HTR-8/SVneo (cell line): ENCODE data around the gene TBCB.

Experiments
- DNase-seq: peaks from one replicate; pipeline ENCODE4 v3.0.0; 2011; ENCODE audit warnings: low spot score, mixed read lengths; ENCODE audit not compliant: insufficient read length
- FAIRE-seq: peaks from 2 replicates; lab custom pipeline; 2011; peaks lifted over from hg19 to GRCh38; lab: Jason Lieb, UNC

The TBCB gene

DNA sequence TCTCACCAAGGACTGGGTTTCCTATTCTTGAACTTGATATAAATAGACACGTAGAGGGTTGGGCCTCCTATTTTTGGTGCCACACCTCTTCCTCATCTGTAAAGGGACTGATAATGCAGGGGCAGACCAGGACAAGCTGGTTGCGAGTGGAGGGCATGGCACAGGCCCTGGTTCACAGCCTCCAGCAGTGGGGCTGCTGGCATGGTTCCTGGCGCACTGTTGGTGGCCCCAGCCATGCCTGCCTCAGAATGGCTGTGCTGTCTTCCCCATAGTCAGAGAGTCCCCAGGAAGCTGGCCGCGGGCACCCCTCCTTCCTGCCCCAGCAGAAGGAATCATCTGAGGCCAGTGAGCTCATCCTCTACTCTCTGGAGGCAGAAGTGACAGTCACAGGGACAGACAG is 14.8 kb upstream of the TBCB start:
- FAIRE-seq, result no peak
- DNase-seq, result no peak

- DNase-seq (no peak), FAIRE-seq (no peak)
These were observed 13.5 kb upstream of the TBCB start for GRCh38 chr19:36101550-36102327.

DNA sequence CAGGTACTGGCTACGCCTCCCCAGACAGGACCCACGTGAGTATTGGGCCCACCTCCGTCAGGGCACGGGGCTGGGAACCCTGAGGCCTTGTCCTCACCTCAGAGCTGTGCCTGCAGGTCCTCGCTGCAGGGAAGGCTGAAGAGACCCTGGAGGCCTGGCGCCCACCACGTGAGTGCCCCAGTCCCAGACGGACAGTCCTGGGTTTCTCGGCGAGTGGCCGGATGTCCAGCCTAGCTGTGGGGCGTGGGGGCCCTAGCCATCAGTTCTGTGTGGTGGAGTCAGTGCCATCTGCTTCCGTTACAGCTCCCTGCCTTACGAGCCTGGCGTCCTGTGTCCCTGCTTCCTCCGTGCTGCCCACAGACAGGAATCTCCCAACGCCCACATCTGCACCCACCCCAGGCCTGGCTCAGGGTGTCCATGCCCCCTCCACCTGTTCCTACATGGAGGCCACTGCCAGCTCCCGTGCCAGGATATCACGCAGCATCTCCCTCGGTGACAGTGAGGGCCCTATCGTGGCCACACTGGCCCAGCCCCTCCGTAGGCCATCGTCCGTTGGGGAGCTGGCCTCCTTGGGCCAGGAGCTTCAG is 12.1 kb upstream of the TBCB start:
- FAIRE-seq (no peak), DNase-seq (no peak)

GRCh38 chr19:36103842-36104552 is 11.3 kb upstream of the TBCB start:
- no peak for DNase-seq
- FAIRE-seq, result peak; percentile 33

- DNase-seq (no peak), FAIRE-seq (no peak)
These were observed 8.8 kb upstream of the TBCB start for GRCh38 chr19:36106441-36106840.

DNA sequence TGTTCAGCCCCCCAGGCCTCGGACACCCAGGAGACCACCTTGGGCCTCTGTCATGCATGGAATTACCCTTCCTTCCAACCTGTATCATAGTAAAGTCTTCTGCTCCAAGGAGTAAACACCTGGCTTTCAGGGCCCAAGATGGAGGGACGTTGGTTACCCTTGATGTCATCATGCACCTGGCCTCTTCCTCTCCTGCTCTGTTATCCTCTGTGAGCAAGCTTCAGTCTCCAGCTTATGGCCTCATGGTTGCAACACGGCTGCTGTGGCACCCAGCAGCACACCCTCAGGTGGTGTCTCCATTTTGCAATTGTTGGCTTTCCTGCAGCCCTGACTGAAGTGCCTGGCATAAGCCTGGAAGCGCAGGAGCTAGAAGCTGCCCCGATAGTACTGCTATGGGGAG is 8.3 kb upstream of the TBCB start:
- FAIRE-seq (no peak), DNase-seq (no peak)

GRCh38 chr19:36108684-36109083 is 6.6 kb upstream of the TBCB start:
- no peak for DNase-seq
- FAIRE-seq, result no peak

GRCh38 chr19:36110487-36111199 is 4.6 kb upstream of the TBCB start, which contains the start of gene OVOL3:
Gene OVOL3, plus strand, starts transcription at chr19:36111143. Its CDS starts 60 bp downstream, at chr19:36111203.
- FAIRE-seq, result no peak
- DNase-seq, result no peak

DNA sequence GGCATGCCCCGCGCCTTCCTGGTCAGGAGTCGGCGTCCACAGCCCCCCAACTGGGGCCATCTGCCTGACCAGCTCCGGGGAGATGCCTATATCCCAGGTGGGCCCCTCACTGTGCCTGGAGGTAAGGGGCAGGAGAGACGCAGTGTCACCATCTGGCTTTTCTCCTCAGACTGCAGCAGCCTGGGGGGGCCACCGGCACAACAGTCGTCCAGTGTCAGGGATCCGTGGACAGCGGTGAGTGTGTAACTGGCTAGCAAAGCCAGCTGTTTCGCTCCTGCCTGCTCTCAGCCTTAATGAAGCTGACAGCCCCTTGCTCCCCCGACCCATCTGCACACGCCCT is 4.1 kb upstream of the TBCB start:
- FAIRE-seq (no peak), DNase-seq (no peak)

DNA sequence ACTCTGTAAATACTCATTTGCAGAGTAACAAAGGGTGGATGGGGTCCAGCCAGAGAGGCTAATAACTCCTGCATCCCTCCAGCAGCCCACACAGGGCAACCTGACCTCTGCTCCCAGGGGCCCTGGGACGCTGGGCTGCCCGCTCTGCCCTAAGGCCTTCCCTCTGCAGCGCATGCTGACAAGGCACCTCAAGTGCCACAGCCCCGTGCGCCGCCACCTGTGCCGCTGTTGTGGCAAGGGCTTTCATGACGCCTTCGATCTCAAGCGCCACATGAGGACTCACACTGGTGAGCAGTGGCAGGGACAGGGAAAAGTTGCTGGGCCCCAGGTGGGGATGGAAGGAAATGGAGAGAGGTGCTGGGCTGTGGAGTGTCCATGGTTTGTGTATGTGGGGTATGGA is 2.6 kb upstream of the TBCB start:
- no peak for FAIRE-seq

DNA sequence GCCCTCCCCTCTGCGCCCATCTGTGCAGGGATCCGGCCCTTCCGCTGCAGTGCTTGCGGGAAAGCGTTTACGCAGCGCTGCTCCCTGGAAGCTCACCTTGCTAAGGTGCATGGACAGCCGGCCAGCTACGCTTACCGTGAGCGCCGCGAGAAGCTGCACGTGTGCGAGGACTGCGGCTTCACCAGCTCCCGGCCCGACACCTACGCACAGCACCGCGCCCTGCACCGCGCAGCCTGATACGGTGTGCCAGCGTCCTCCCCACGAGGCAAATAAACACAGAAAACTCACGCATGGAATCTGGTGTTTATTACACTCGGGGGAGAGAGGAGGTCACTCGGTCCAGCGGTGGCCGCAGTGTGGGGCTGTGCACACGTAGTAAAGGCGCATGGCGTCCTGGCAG is 1.8 kb upstream of the TBCB start:
- no peak for FAIRE-seq
- no peak for DNase-seq

More for the DNA sequence above, 2.6 kb upstream of the TBCB start:
- no peak for DNase-seq

DNA sequence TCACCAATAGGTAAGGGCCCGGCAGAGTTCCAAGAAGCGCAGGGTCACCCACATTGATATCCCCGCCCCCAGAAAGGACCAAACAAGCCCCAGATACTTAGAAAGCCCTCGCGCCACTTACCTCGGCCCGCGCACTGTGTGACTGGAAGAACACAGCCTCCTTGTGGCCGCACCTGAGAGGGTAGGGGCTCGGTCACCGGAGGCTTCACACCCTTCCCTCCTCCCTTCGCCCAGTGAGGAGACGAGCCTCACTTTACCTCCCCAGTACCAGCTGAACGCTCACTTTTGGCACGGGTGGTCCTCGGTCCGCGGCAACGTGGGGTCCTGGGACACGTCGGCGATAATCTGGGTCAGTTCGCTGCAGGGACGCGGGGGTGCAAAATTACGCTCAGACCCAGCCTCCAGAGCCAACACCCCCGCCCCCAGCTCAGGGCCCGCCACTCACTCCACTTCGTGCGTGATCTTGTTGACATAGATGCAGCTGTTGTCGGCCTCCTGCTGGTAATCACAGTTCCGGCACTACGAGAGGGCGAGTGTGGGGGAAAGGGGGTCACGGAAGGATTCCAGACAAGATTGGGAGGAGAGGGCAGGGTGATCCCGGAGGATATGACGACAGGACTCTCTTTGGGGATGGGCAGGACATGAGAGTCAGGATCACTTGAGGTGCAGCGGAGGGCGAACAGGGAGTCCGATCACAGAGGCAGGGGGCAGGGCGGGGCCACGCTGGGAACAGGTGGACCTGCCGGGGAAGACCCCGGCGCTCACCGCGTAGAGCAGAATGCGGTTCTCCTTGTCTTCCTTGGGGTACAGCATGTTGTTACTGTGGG is 1.2 kb upstream of the TBCB start:
- DNase-seq (peak; percentile 33), FAIRE-seq (peak; percentile 31)

GRCh38 chr19:36114721-36115452 is 381 bp upstream of the TBCB start, which contains the start of gene POLR2I:
Gene POLR2I, minus strand, starts transcription at chr19:36114875. Its CDS starts 19 bp downstream, at chr19:36114856.
- DNase-seq (peak; percentile 99), FAIRE-seq (peak; percentile 95)

GRCh38 chr19:36116344-36116637 is 1.0 kb downstream of the TBCB start:
- DNase-seq (no peak), FAIRE-seq (no peak)

- no peak for DNase-seq
These were observed 5.1 kb downstream of the TBCB start for GRCh38 chr19:36120092-36120983.

GRCh38 chr19:36120984-36121358 is 5.7 kb downstream of the TBCB start:
- FAIRE-seq, result no peak

More at GRCh38 chr19:36120092-36120983, 5.1 kb downstream of the TBCB start:
- no peak for FAIRE-seq

GRCh38 chr19:36121486-36122124 is 6.3 kb downstream of the TBCB start:
- DNase-seq, result no peak
- FAIRE-seq, result no peak

More at GRCh38 chr19:36120984-36121358, 5.7 kb downstream of the TBCB start:
- DNase-seq, result no peak

GRCh38 chr19:36125557-36125956 is 10.3 kb downstream of the TBCB start:
- no peak for DNase-seq
- no peak for FAIRE-seq
